Measurements from ENCODE around the gene FUT7. TPM values are rescaled to one million over a fixed set of nuclear protein-coding genes. Genes with fewer than 3 reads are reported as not detected.

The FUT7 gene
- total and polyA plus RNA-seq, 2 of the 8 experiments (the other 6 are each of a cell fraction or from before 2014, with no cell fraction given), result not detected

- TF ChIP-seq RBBP5 (IDR thresholded peaks at IDR 0.05; ENCODE audit: borderline replicate concordance, low read depth, low read length) (no peak), EP300 (IDR thresholded peaks at IDR 0.05; ENCODE audit: borderline replicate concordance in 1 of 2, low read depth in 2 of 2, low read length in 2 of 2) (no peak), GTF2F1 (IDR thresholded peaks at IDR 0.05; ENCODE audit: borderline replicate concordance, low read depth, low read length) (no peak), FOSL1 (IDR thresholded peaks at IDR 0.05; ENCODE audit: insufficient read depth, low read depth, low read length) (no peak), RFX5 (IDR thresholded peaks at IDR 0.05; ENCODE audit: borderline replicate concordance, low read depth, low read length) (no peak), TEAD4 (IDR thresholded peaks at IDR 0.05; ENCODE audit: low read depth, low read length) (no peak), KDM4A (IDR thresholded peaks at IDR 0.05; ENCODE audit: low read depth, low read length, severe bottlenecking) (peak; percentile 55), TAF7 (optimal IDR thresholded peaks at IDR 0.05; ENCODE audit: borderline replicate concordance, low read depth, low read length) (no peak), BACH1 (IDR thresholded peaks at IDR 0.05; ENCODE audit: low read length) (no peak)
- TF ChIP-seq, protein P1, sequence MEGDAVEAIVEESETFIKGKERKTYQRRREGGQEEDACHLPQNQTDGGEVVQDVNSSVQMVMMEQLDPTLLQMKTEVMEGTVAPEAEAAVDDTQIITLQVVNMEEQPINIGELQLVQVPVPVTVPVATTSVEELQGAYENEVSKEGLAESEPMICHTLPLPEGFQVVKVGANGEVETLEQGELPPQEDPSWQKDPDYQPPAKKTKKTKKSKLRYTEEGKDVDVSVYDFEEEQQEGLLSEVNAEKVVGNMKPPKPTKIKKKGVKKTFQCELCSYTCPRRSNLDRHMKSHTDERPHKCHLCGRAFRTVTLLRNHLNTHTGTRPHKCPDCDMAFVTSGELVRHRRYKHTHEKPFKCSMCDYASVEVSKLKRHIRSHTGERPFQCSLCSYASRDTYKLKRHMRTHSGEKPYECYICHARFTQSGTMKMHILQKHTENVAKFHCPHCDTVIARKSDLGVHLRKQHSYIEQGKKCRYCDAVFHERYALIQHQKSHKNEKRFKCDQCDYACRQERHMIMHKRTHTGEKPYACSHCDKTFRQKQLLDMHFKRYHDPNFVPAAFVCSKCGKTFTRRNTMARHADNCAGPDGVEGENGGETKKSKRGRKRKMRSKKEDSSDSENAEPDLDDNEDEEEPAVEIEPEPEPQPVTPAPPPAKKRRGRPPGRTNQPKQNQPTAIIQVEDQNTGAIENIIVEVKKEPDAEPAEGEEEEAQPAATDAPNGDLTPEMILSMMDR (IDR thresholded peaks at IDR 0.05; ENCODE audit: control extremely low read depth in 1 of 3, insufficient read depth in 1 of 3, low read depth in 1 of 3, low read length in 3 of 3), result no peak
- TF ChIP-seq, protein P2, sequence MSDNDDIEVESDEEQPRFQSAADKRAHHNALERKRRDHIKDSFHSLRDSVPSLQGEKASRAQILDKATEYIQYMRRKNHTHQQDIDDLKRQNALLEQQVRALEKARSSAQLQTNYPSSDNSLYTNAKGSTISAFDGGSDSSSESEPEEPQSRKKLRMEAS (IDR thresholded peaks at IDR 0.05), result 0 out of 2 replicates have a peak, but pooled peaks have one; percentile 37
Measured at GRCh38 chr9:137053944-137054931, 22.4 kb upstream of the FUT7 start, which contains the start of gene ENTPD2 (continued).
